Adrenal gland (tissue), 5 donors: ENCODE data around the gene RPL19.

Source experiments
- POLR2A ChIP-seq, 2 donors: fragments of 450-650 bp; IDR thresholded peaks; one replicate each; pipeline ENCODE4 v1.6.1; 2017; ENCODE audit warnings: antibody characterized with exemption in 2 of 2, mild to moderate bottlenecking in 2 of 2, moderate library complexity in 1 of 2
- TF ChIP-seq, protein P1 (sequence below), 6 experiments: fragments of 450-650 bp in 4 of 6; fragments of 200-600 bp in 2 of 6; sonication (generic) in 1 of 6; IDR thresholded peaks; 1 replicate in 5 of 6; 2 replicates in 1 of 6; pipeline versions ENCODE4 v1.5.1 to v1.8.0; 2016 to 2021; ENCODE audit warnings: antibody characterized with exemption in 6 of 6, mild to moderate bottlenecking in 2 of 6, moderate library complexity in 1 of 6
- donor health status: DM: no; HTN: no; CAD: no.

DNA sequence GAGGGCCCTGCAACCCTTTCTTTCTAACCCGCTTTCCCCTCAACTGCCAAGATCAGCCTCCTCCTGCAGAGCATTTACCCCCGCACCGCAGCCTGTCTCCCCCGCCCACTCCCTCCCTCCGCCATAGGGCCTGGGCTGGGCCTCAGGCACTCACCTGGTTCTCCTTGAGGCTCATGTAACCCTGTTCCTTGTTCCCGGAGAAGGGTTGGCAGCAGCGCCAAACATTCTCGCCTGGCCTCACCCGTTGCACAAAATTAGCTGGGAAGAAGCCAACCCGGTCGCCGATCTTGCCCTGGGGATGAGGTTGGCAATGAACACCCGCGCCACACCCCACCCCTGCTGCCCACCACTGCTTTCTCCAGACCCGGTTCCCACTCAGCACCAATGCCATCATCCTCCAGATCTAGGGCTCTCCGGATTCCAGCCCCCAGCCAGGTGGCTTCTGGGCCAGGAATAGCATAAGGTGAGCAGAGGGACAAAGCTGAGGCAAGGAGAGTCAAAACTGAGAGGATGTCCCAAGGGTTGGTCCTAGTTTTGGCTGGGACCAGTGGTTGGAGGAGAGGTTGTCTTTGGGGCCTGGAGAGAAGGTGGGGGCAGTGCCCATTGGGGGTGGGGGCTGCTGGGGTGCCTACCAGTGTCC, 12.9 kb downstream of the RPL19 start:
- TF ChIP-seq, protein P1, sequence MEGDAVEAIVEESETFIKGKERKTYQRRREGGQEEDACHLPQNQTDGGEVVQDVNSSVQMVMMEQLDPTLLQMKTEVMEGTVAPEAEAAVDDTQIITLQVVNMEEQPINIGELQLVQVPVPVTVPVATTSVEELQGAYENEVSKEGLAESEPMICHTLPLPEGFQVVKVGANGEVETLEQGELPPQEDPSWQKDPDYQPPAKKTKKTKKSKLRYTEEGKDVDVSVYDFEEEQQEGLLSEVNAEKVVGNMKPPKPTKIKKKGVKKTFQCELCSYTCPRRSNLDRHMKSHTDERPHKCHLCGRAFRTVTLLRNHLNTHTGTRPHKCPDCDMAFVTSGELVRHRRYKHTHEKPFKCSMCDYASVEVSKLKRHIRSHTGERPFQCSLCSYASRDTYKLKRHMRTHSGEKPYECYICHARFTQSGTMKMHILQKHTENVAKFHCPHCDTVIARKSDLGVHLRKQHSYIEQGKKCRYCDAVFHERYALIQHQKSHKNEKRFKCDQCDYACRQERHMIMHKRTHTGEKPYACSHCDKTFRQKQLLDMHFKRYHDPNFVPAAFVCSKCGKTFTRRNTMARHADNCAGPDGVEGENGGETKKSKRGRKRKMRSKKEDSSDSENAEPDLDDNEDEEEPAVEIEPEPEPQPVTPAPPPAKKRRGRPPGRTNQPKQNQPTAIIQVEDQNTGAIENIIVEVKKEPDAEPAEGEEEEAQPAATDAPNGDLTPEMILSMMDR (IDR thresholded peaks at IDR 0.05), result no peak
- TF ChIP-seq POLR2A (IDR thresholded peaks at IDR 0.05), result no peak
